A549 (cell line): ENCODE data around the gene RNF144A. TPM values are rescaled to one million over a fixed set of nuclear protein-coding genes. Genes with fewer than 3 reads are reported as not detected.

Experiments
- ATAC-seq, 2 experiments: fragments of 200-7000 bp in 1 of 2; fragments of >200 bp in 1 of 2; cut with Nextera tagmentation in 1 of 2; cut with Tn5 transposase in 1 of 2; 3 replicates each; pipeline versions ENCODE4 v1.8.0 to v1.9.1; 2018 to 2020; ENCODE audit warnings: mild to moderate bottlenecking in 1 of 2, moderate library complexity in 1 of 2
- CTCF ChIA-PET: fragments of 300-600 bp; sonication (Branson Sonifier 250); formaldehyde crosslinking; extraction: SDS; loops from one replicate; lab custom pipeline; 2021; ENCODE audit warnings: antibody characterized with exemption, inconsistent platforms; lab: Yijun Ruan, JAX
- POLR2A ChIA-PET: fragments of 350-600 bp; formaldehyde crosslinking; extraction: SDS; loops from one replicate; lab custom pipeline; 2021; ENCODE audit warnings: antibody characterized with exemption, inconsistent platforms; lab: Yijun Ruan, JAX
- DNase-seq, 2 experiments: peaks; one replicate each; pipeline versions ENCODE4 v3.0.0 to v3.0.0-alpha.2; 2011 to 2016; ENCODE audit warnings: low read depth in 1 of 2, low spot score in 1 of 2
- FAIRE-seq: peaks from 2 replicates; lab custom pipeline; 2011; peaks lifted over from hg19 to GRCh38; lab: Jason Lieb, UNC
- H3K27ac ChIP-seq, 2 experiments: fragments of >200 bp; sonication (Bioruptor Twin); formaldehyde crosslinking; 3 replicates each; pipeline ENCODE4 v1.5.1; 2016 to 2017
- H3K4me1 ChIP-seq: fragments of >200 bp; sonication (Bioruptor Twin); formaldehyde crosslinking; 3 replicates; pipeline ENCODE4 v1.6.1; 2016
- H3K4me2 ChIP-seq: fragments of >200 bp; sonication (Bioruptor Twin); formaldehyde crosslinking; 3 replicates; pipeline ENCODE4 v1.6.1; 2016
- H3K4me3 ChIP-seq: fragments of >200 bp; sonication (Bioruptor Twin); formaldehyde crosslinking; 3 replicates; pipeline ENCODE4 v1.5.1; 2016
- H3K9me3 ChIP-seq: fragments of >200 bp; sonication (Bioruptor Twin); formaldehyde crosslinking; 3 replicates; pipeline ENCODE4 v1.6.1; 2016
- BCL3 ChIP-seq: fragments of >200 bp; sonication (Bioruptor Twin); formaldehyde crosslinking; IDR thresholded peaks from 3 replicates; pipeline ENCODE4 v1.6.1; 2016
- BHLHE40 ChIP-seq: IDR thresholded peaks from 2 replicates; pipeline ENCODE4 v1.6.1; 2012; ENCODE audit warnings: low read depth, low read length, inconsistent platforms
- CHD2 ChIP-seq: fragments of 150-350 bp; IDR thresholded peaks from 2 replicates; pipeline ENCODE4 v1.6.1; 2014; ENCODE audit warnings: low read length; ENCODE audit not compliant: partially characterized antibody
- CHD4 ChIP-seq: fragments of 200-600 bp; sonication (generic); IDR thresholded peaks from 2 replicates; pipeline ENCODE4 v1.6.1; 2016; ENCODE audit warnings: antibody characterized with exemption, mild to moderate bottlenecking, borderline replicate concordance
- CTCF ChIP-seq: fragments of >200 bp; sonication (Bioruptor Twin); formaldehyde crosslinking; IDR thresholded peaks from 3 replicates; pipeline ENCODE4 v1.5.1; 2016
- E2F6 ChIP-seq: IDR thresholded peaks from 2 replicates; pipeline ENCODE4 v1.6.1; 2012; ENCODE audit warnings: low read depth, borderline replicate concordance
- FOXS1 ChIP-seq: fragments of 250-450 bp; sonication (Bioruptor Pico); IDR thresholded peaks from 2 replicates; pipeline ENCODE4 v1.5.0; 2020; ENCODE audit warnings: mild to moderate bottlenecking, moderate library complexity
- JUNB ChIP-seq: fragments of >200 bp; sonication (Bioruptor Twin); formaldehyde crosslinking; IDR thresholded peaks from 2 replicates; pipeline ENCODE4 v1.6.1; 2016
- KDM1A ChIP-seq: fragments of 200-600 bp; sonication (generic); IDR thresholded peaks from 2 replicates; pipeline ENCODE4 v1.6.1; 2016; ENCODE audit warnings: low read depth, mild to moderate bottlenecking
- MAZ ChIP-seq: fragments of 150-350 bp; IDR thresholded peaks from 2 replicates; pipeline ENCODE4 v1.6.1; 2014; ENCODE audit warnings: antibody characterized with exemption, low read depth, low read length, borderline replicate concordance
- MYC ChIP-seq: IDR thresholded peaks from 2 replicates; pipeline ENCODE4 v1.6.1; 2012; ENCODE audit warnings: mild to moderate bottlenecking, inconsistent platforms, low read length, improper control_type of control experiment, borderline replicate concordance
- NFE2L2 ChIP-seq: fragments of 150-350 bp; conservative IDR thresholded peaks from 2 replicates; pipeline ENCODE4 v1.6.1; 2014; ENCODE audit warnings: low read length
- NR3C1 ChIP-seq: fragments of >200 bp; sonication (Bioruptor Twin); formaldehyde crosslinking; IDR thresholded peaks from 3 replicates; pipeline ENCODE4 v1.6.1; 2017
- POLR2A ChIP-seq: IDR thresholded peaks from 2 replicates; pipeline ENCODE4 v1.6.1; 2012; ENCODE audit warnings: mild to moderate bottlenecking, low read length
- RAD21 ChIP-seq, 2 experiments: fragments of >200 bp in 1 of 2; sonication (Bioruptor Twin) in 1 of 2; formaldehyde crosslinking in 1 of 2; IDR thresholded peaks in 1 of 2; conservative IDR thresholded peaks in 1 of 2; 2 replicates in 1 of 2; 3 replicates in 1 of 2; pipeline ENCODE4 v1.6.1; 2012 to 2018; ENCODE audit warnings: inconsistent platforms in 1 of 2
- REST ChIP-seq: fragments of 200-600 bp; sonication (generic); IDR thresholded peaks from 2 replicates; pipeline ENCODE4 v1.6.1; 2016; ENCODE audit warnings: antibody characterized with exemption, mild to moderate bottlenecking, moderate library complexity
- RFX5 ChIP-seq: fragments of 450-650 bp; IDR thresholded peaks from 2 replicates; pipeline ENCODE4 v1.7.1; 2014; ENCODE audit warnings: antibody characterized with exemption, mild to moderate bottlenecking, moderate library complexity
- SMC3 ChIP-seq: fragments of >200 bp; sonication (Bioruptor Twin); formaldehyde crosslinking; IDR thresholded peaks from 3 replicates; pipeline ENCODE4 v1.6.1; 2018; ENCODE audit warnings: inconsistent platforms
- USF2 ChIP-seq: fragments of 450-650 bp; IDR thresholded peaks from 2 replicates; pipeline ENCODE4 v1.6.1; 2014; ENCODE audit warnings: antibody characterized with exemption
- ZFP36 ChIP-seq: fragments of 450-650 bp; IDR thresholded peaks from 2 replicates; pipeline ENCODE4 v1.6.1; 2014; ENCODE audit warnings: borderline replicate concordance; ENCODE audit not compliant: partially characterized antibody
- WGBS: methylation state at CpG from one replicate; pipeline ENCODE4 v1.1.6; 2017; ENCODE audit errors: missing lambda C conversion rate; 5-methylcytosine and 5-hydroxymethylcytosine counted together
- polyA plus RNA-seq, 4 experiments: library from polyadenylated mRNA; depleted of rRNA in 3 of 4; stranded (reverse); fragments of >200 nt; fragmentation: RNase III in 1 of 4; extraction: RNeasy Plus Mini Kit Qiagen cat#74134 plus additional on column Dnase treatment in 1 of 4; gene quantifications; 2 replicates in 3 of 4; 3 replicates in 1 of 4; pipeline ENCODE4 v1.2.3, GENCODE V29; 2011 to 2017
- TF ChIP-seq, protein P1 (sequence below): IDR thresholded peaks from 2 replicates; pipeline ENCODE4 v1.6.1; 2012

RNF144A gene
- polyA plus RNA-seq, 2 of the 4 experiments (the other 2 are of a cell fraction): 4.4 to 9.6 TPM

DNA sequence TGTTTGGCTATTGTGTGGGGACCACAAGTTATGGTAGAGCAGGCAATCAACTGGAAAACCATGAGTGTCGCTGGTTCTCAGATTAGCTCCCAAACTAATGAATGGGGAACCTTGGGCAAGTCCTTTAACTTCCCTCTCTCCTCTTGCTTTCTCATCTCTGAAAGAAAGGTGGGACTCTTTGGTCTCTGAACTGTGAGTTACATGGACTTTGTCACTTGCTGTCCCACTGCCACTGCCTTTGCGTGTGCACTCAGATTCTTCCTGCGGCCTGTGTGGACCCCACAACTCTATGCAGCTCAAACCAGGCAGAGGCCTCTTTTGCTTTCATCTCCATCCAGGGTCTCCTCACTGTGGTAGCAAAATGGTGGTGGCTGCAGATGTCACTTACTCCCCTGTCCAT lies 86.7 kb downstream of the RNF144A start (continued):
- TF ChIP-seq BHLHE40: no peak
- TF ChIP-seq NFE2L2: no peak
- no peak for TF ChIP-seq E2F6
- no peak for TF ChIP-seq POLR2A
- TF ChIP-seq MAZ: no peak
- TF ChIP-seq FOXS1 (CRISPR knock-in tag): no peak

- H3K4me2 ChIP-seq: no peak overlapping the region
- ATAC-seq (no peak), FAIRE-seq (no peak), DNase-seq (no peak)
- H3K9me3 ChIP-seq: no peaks in the 10 kb centered on the region
- no peaks in the 10 kb centered on the region for H3K4me1 ChIP-seq
- CTCF ChIA-PET: interaction anchor here (0.6 to 2.2 kb wide), 4 partner anchors 10 to 40 kb away, joined by 3 to 11 read pairs (median 4); no protein-coding TSS in a partner anchor
- POLR2A ChIA-PET: no interaction called here
- WGBS: 56% methylated on average over 4 of the region's 4 CpGs
- no peak overlapping the region for H3K4me3 ChIP-seq
- no peak overlapping the region for H3K27ac ChIP-seq
- TF ChIP-seq CHD4: no peak
- no peak for TF ChIP-seq POLR2A
- no peak for TF ChIP-seq CTCF
- no peak for TF ChIP-seq BHLHE40
- TF ChIP-seq REST: no peak
- no peak for TF ChIP-seq SMC3
- TF ChIP-seq ZFP36: no peak
- no peak for TF ChIP-seq NR3C1
- TF ChIP-seq E2F6: no peak
- no peak for TF ChIP-seq CHD2
- TF ChIP-seq MYC: no peak
- TF ChIP-seq FOXS1 (CRISPR knock-in tag): no peak
- no peak for TF ChIP-seq BCL3
- TF ChIP-seq RAD21 (conservative IDR thresholded peaks at IDR 0.05 in 1 of 2, IDR thresholded peaks at IDR 0.05 in 1 of 2): no peak
- TF ChIP-seq RFX5: no peak
- TF ChIP-seq KDM1A: no peak
- no peak for TF ChIP-seq USF2
- TF ChIP-seq, protein P1, sequence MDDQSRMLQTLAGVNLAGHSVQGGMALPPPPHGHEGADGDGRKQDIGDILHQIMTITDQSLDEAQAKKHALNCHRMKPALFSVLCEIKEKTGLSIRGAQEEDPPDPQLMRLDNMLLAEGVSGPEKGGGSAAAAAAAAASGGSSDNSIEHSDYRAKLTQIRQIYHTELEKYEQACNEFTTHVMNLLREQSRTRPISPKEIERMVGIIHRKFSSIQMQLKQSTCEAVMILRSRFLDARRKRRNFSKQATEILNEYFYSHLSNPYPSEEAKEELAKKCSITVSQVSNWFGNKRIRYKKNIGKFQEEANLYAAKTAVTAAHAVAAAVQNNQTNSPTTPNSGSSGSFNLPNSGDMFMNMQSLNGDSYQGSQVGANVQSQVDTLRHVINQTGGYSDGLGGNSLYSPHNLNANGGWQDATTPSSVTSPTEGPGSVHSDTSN: no peak
- TF ChIP-seq JUNB: no peak
- TF ChIP-seq, all 56 proteins: peak for 0
Measured at GRCh38 chr2:7004636-7005035, 87.4 kb downstream of the RNF144A start.
